OCI-LY7 (cell line): ENCODE measurements around the gene C17orf50. TPM values are rescaled to one million over a fixed set of nuclear protein-coding genes. Genes with fewer than 3 reads are reported as not detected.

Experiments
- BruUV-seq: library from RNA; stranded (reverse); fragments of 400-500 nt; replicated peaks from 2 replicates; lab custom pipeline; 2021; lab: Mats Ljungman, UMichigan
- CTCF ChIA-PET: fragments of 300-600 bp; sonication (Branson Sonifier 250); formaldehyde crosslinking; loops from one replicate; lab custom pipeline; 2022; ENCODE audit warnings: antibody characterized with exemption; ENCODE audit not compliant: unreplicated experiment; lab: Charles Lee
- POLR2A ChIA-PET: fragments of 300-600 bp; sonication (Branson Sonifier 250); formaldehyde crosslinking; loops from one replicate; lab custom pipeline; 2022; ENCODE audit warnings: antibody characterized with exemption; lab: Charles Lee
- DNase-seq: peaks from one replicate; pipeline ENCODE4 v3.0.0-alpha.2; 2015; ENCODE audit warnings: low spot score
- H2AFZ ChIP-seq: fragments of 200-600 bp; sonication (generic), shearing (Covaris generic); 2 replicates; pipeline ENCODE4 v1.6.1; 2014; ENCODE audit warnings: mild to moderate bottlenecking, antibody characterized with exemption, low read length, moderate library complexity
- H3K27ac ChIP-seq: fragments of 200-600 bp; sonication (generic); 2 replicates; pipeline ENCODE4 v1.5.1; 2014; ENCODE audit warnings: mixed run types, low read depth, mild to moderate bottlenecking, moderate library complexity, low read length, inconsistent platforms; ENCODE audit not compliant: poor library complexity, severe bottlenecking
- H3K36me3 ChIP-seq: fragments of 200-600 bp; sonication (generic); 2 replicates; pipeline ENCODE4 v1.6.1; 2014; ENCODE audit warnings: mild to moderate bottlenecking, antibody characterized with exemption, low read length, moderate library complexity, mixed read lengths; ENCODE audit not compliant: insufficient read depth
- H3K4me1 ChIP-seq: fragments of 200-600 bp; sonication (generic); 2 replicates; pipeline ENCODE4 v1.5.1; 2014; ENCODE audit warnings: mild to moderate bottlenecking, low read length; ENCODE audit not compliant: insufficient read depth, poor library complexity, severe bottlenecking
- H3K4me2 ChIP-seq: fragments of 200-600 bp; sonication (generic); 2 replicates; pipeline ENCODE4 v1.6.1; 2014; ENCODE audit warnings: mild to moderate bottlenecking, low read length
- H3K4me3 ChIP-seq: fragments of 200-600 bp; sonication (generic); 2 replicates; pipeline ENCODE4 v1.5.1; 2014; ENCODE audit warnings: mild to moderate bottlenecking, low read depth, low read length; ENCODE audit not compliant: poor library complexity, severe bottlenecking
- H3K79me2 ChIP-seq: fragments of 200-600 bp; sonication (generic); 2 replicates; pipeline ENCODE4 v1.6.1; 2016; ENCODE audit warnings: low read depth, mild to moderate bottlenecking, low read length, moderate library complexity, mixed read lengths; ENCODE audit not compliant: insufficient read depth
- H3K9me2 ChIP-seq: fragments of 200-600 bp; sonication (generic); 2 replicates; pipeline ENCODE4 v1.6.1; 2016; ENCODE audit warnings: mild to moderate bottlenecking, low read length, mixed read lengths; ENCODE audit not compliant: insufficient read depth
- H3K9me3 ChIP-seq: fragments of 200-600 bp; sonication (generic); 2 replicates; pipeline ENCODE4 v1.6.1; 2014; ENCODE audit warnings: mild to moderate bottlenecking, mixed run types, low read length, mixed read lengths
- H4K20me1 ChIP-seq: fragments of 200-600 bp; sonication (generic); 2 replicates; pipeline ENCODE4 v1.6.1; 2014; ENCODE audit warnings: mild to moderate bottlenecking, antibody characterized with exemption, low read length, moderate library complexity, mixed read lengths; ENCODE audit not compliant: insufficient read depth
- EZH2phosphoT487 ChIP-seq: fragments of 200-600 bp; sonication (generic); IDR thresholded peaks from 2 replicates; pipeline ENCODE4 v1.6.1; 2018; ENCODE audit warnings: low read depth, borderline replicate concordance, mild to moderate bottlenecking, mixed run types, antibody characterized with exemption, low read length, moderate library complexity, mixed read lengths
- intact Hi-C: fragments of 100-400 bp; cut with micrococcal nuclease; formaldehyde crosslinking; loops from one replicate; pipeline ENCODE4 v1.10.0; 2022; ENCODE audit not compliant: unreplicated experiment
- total RNA-seq, 2 experiments: library from RNA; depleted of rRNA in 1 of 2; stranded (reverse); fragments of >200 nt in 1 of 2; shearing (Covaris generic) in 1 of 2; gene quantifications; 2 replicates each; pipeline ENCODE4 v1.2.3, GENCODE V29; 2014 to 2022
- TF ChIP-seq, protein P1 (sequence below): fragments of 200-600 bp; sonication (generic); conservative IDR thresholded peaks from 2 replicates; pipeline ENCODE4 v1.5.1; 2014; ENCODE audit warnings: mild to moderate bottlenecking, antibody characterized with exemption, low read length, moderate library complexity, mixed read lengths

Gene C17orf50
- total RNA-seq, 2 experiments from 2014 or later = not detected

- H3K4me1 ChIP-seq = no peaks in the 10 kb centered on the region
- no peaks in the 10 kb centered on the region for H3K36me3 ChIP-seq
- no peak overlapping the region for H2AFZ ChIP-seq
- no peaks in the 10 kb centered on the region for H3K9me2 ChIP-seq
- no peak overlapping the region for H3K4me3 ChIP-seq
- ChIA-PET CTCF (no interaction called here), POLR2A (no interaction called here)
- no peak overlapping the region for H3K27ac ChIP-seq
- DNase-seq = no peak
- no peaks in the 10 kb centered on the region for H3K79me2 ChIP-seq
- BruUV-seq = no TSS peak
- TF ChIP-seq EZH2phosphoT487 = no peak
- TF ChIP-seq, protein P1, sequence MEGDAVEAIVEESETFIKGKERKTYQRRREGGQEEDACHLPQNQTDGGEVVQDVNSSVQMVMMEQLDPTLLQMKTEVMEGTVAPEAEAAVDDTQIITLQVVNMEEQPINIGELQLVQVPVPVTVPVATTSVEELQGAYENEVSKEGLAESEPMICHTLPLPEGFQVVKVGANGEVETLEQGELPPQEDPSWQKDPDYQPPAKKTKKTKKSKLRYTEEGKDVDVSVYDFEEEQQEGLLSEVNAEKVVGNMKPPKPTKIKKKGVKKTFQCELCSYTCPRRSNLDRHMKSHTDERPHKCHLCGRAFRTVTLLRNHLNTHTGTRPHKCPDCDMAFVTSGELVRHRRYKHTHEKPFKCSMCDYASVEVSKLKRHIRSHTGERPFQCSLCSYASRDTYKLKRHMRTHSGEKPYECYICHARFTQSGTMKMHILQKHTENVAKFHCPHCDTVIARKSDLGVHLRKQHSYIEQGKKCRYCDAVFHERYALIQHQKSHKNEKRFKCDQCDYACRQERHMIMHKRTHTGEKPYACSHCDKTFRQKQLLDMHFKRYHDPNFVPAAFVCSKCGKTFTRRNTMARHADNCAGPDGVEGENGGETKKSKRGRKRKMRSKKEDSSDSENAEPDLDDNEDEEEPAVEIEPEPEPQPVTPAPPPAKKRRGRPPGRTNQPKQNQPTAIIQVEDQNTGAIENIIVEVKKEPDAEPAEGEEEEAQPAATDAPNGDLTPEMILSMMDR = no peak
- no peaks in the 10 kb centered on the region for H3K9me3 ChIP-seq
- H3K4me2 ChIP-seq = no peak overlapping the region
- no peaks in the 10 kb centered on the region for H4K20me1 ChIP-seq
- intact Hi-C loops = no loop called here
Measured at GRCh38 chr17:35752471-35752870, 8.2 kb upstream of the C17orf50 start.

DNA sequence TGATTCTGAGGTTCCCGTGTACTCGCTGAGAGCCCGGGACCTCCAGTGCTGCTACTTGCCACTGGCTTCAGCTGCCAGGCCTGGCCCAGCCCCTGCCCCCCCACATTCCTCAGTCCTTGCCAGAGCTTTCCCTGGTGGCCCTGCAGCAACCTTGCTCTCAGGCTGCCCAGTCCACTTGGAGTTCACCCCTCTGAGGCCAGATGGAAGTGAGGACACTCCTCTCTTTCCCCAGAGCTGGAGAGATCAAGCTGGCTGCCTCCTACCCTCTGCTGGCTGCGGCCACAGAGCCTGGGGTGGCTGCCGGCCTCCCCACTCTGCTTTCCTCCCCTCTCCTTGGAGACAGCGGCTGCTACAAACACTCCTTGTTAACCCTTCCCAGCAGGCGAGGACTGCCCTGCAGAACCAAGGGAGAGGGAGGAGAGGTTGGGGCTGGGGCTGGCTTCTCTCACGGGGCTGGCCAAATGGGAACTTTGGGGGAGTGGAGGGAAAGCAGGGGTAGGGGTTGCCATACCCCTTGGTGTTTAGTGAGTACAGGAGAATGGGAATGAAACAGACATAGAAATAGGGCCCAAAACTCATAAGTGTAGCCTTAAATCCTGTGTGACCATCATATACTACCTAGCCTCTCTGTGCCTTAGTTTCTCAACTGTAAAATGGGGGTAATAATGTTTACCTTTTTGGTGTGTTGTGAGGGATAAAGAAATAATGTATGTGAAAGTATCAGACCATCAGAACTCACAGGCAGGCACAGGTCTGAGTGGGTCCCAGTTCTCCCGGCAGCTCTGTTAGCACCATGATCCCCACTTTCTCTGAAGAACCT, 7.5 kb upstream of the C17orf50 start, which contains the start of gene GAS2L2:
Gene GAS2L2 (minus strand): TSS at position 295 of the 820 bp plus-strand sequence. CDS start 389 bp downstream, outside the sequence.
- ChIA-PET CTCF (interaction anchor here (0.6 kb wide), 1 partner anchor 35 kb away, joined by 3 read pairs; no protein-coding TSS in a partner anchor), POLR2A (no interaction called here)
- Histone ChIP-seq H4K20me1 (no peaks in the 10 kb centered on the region), H3K9me2 (no peaks in the 10 kb centered on the region), H3K27ac (no peak within 1 kb of the TSS), H3K4me3 (no peak within 1 kb of the TSS), H3K9me3 (no peaks in the 10 kb centered on the region), H3K79me2 (no peaks in the 10 kb centered on the region), H3K36me3 (no peaks in the 10 kb centered on the region), H2AFZ (no peak within 1 kb of the TSS), H3K4me1 (no peaks in the 10 kb centered on the region), H3K4me2 (no peak within 1 kb of the TSS)
- BruUV-seq = no TSS peak
- no peak for DNase-seq
- no peak for TF ChIP-seq EZH2phosphoT487
- TF ChIP-seq, protein P1 = no peak
- intact Hi-C loops = no loop called here

- TF ChIP-seq, protein P1 = no peak
- TF ChIP-seq EZH2phosphoT487 = no peak
- intact Hi-C loops = no loop called here
- CTCF ChIA-PET = no interaction called here
- no peaks in the 10 kb centered on the region for H3K4me1 ChIP-seq
- H3K4me3 ChIP-seq = no peak overlapping the region
- POLR2A ChIA-PET = interaction anchor here (0.6 to 1.4 kb wide), 2 partner anchors 51 to 175 kb away, joined by 3 to 5 read pairs; partner anchors contain the start of gene TAF15
- no peak overlapping the region for H2AFZ ChIP-seq
- no peak for DNase-seq
- H3K4me2 ChIP-seq = no peak overlapping the region
- H3K79me2 ChIP-seq = no peaks in the 10 kb centered on the region
- no peak overlapping the region for H3K27ac ChIP-seq
- no peaks in the 10 kb centered on the region for H3K36me3 ChIP-seq
- H3K9me3 ChIP-seq = no peaks in the 10 kb centered on the region
- no peaks in the 10 kb centered on the region for H3K9me2 ChIP-seq
- BruUV-seq = no TSS peak
- H4K20me1 ChIP-seq = no peaks in the 10 kb centered on the region
Measured at GRCh38 chr17:35757243-35757642, 3.4 kb upstream of the C17orf50 start.
